Glomerular endothelial cell (primary cell): ENCODE data around the gene SMAD5. TPM values are rescaled to one million over a fixed set of nuclear protein-coding genes. Genes with fewer than 3 reads are reported as not detected.

Source experiments
- DNase-seq: peaks from one replicate; pipeline ENCODE4 v3.0.0-alpha.2; 2011; ENCODE audit warnings: low read depth, low spot score; ENCODE audit errors: extremely low read depth
- total RNA-seq: library from RNA; depleted of rRNA; stranded (reverse); fragments of >200 nt; gene quantifications from 2 replicates; pipeline ENCODE4 v1.2.3, GENCODE V29; 2015

Gene SMAD5
- total RNA-seq, 1 donor from 2014 or later: 42.6 TPM

DNA sequence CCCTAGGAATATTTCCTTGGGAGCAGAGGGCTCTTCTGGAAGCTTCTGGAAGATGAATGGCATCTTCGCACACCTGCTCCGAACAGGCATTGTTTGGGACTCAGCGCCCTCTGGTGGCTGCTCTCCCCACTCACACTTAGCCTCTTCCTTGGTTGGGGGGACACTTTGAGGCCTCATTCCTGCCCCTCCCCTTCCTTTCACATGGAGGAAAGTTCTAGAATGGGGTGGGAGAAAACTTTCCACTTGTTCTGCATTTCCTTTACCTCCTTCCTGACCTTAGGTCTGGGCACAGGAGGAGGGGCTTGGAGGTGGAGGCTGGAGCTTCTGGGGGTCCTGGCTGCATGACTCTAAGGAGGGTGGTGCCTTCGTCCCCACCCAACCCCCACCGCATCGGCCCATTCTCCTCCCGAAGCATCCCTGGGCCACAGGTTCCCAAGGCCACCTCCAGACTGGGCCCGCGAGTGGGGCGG is 79.6 kb downstream of the SMAD5 start:
- peak; percentile 12 for DNase-seq

DNA sequence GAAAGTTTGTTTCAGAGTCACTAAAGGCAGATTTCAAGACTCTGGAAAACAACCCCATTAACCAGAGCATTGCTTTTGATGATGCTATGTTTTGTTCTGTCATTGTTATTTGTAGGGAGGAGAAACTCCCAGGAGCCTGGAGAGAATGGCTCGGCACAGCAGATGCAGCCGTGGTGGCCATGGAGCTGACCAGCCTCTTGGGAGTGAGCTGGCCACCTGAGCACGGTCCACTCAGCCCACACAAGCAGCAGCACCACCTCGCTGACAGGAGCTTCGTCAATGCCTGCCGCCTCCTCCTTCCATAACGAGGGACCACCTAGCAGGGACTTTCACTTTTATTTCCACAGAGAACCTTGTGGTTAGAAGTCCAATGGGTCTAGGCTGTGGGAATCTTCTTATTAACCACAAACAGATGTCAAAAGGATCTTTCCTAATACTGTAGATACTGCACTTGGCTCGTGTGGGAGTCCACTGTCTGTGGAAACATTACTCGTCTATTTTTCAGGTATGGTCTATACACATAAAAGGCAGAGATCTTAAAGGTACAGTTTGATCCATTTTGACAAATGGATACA is 81.4 kb downstream of the SMAD5 start:
- no peak for DNase-seq

DNA sequence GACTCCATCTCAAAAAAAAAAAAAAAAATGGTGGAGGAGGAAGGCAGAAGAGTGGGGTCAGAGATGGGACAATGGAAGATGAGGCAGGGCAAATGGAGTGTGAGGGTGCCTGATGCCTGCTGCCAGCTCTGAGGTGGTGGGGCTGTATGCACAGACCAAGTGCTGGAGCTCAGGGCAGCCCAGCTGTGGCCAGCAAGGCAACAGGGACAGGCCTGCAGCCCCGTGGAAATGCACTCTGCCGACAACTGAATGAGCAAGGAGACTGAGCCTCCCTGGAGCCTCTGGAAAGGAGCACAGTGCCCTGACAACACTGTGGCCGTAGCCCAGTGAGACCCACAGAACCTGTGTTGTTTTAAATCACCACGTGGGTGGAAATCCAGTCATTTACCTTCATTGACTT is 83.2 kb downstream of the SMAD5 start:
- no peak for DNase-seq

DNA sequence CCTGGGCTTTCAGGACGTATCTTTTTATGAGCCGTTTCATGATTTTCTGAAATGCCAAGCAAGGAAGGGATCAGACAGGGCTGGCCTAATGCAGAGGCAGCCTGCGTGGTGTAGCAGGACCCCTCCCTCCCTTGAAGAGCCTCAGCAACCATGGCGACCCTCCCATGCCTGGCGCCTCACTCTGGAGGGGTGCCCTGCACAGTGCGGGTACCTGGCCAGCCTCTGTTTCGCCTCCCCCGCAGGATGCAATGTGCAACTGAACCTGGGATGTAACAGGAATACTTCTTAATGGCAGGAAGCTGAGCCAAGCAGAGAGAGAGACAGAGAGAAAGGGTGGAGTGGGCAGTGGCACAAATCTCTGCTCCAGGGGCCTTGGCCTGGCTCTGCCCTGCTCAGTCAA is 83.6 kb downstream of the SMAD5 start:
- no peak for DNase-seq

DNA sequence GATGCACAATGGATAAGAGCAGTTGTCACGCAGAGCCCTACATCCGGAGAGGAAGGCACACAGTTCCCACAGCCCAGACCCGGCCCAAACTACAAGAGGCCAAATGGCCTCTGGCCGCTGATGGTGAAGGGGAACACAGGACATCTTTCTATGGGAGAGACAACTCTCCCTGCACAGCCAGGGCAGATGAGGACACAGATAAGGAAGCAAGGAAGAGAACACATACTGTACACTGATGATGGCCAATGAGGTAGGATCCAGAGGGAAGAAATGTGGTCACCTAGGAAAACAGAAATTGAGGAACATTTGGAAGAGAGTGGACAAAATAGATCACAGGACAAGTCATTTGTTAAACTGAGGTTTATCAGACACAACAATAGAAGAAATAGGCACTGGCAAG is 88.7 kb downstream of the SMAD5 start:
- DNase-seq: no peak

DNA sequence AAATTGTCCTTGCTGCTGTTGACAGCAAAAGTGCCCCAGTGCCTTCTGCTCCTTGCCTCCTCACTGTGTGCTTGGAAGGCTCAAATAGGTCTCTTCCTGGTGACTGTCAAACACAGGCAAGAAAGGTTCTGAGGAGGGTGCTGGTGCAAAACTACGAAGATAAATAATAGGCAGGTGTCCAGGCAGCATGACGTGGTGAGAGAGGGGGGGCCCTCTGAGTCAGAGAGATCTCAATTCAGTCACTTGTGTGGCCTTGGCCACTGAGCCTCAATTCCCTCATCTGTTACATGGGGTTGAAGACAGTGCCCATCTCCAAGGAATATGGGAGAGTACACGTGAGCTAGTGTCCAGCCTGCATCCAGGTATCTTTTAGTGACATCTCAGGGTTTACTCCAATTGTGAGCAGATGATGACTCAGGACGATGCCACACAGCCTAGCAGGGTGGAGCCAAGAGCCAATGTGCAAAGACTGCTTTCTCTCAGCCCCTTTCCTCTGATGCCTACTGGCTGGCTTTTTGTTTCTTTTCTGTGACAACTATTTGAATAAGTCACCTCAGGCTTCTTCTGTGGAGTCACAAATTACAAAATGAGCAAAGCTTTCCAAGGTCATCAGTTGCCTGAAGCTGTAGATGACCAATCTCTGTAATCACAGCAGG is 90.1 kb downstream of the SMAD5 start:
- no peak for DNase-seq

DNA sequence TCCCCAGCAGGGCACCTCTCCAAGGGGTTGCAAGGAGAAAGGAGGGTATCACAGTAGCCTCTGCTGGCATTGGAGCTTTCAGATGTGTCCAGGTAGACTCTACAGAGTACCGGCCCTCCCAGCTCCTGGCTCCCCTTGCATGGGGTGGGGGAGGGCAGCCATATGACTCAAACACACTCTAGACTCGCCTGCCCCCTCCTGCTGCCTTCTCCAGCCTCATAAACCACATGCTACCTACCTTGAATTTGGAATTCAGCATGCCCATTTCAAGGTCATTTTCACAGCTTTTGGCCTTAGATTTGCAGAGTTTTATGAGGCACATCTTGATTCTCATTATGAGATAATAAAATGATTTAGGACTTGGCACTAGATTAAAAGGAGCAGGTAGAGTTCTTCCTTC is 93.2 kb downstream of the SMAD5 start:
- DNase-seq: no peak

DNA sequence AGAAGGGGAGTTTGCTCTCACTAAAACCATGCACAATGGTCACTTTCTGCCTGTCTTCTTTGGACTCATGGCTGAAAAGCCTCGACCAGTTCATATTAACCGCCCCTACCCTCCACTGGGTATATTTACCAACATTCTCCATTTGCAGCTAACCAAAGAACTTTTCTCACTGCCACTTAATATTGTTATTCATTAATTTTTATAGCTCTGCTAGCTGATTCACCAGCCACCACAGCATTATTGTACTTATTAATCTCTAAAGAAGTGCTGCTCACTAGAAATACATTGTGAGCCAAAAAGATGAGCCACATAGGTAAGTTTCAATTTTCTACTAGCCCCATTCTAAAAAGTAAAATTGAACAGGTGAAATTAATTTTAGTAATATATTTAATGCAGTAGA is 93.8 kb downstream of the SMAD5 start:
- DNase-seq: no peak

DNA sequence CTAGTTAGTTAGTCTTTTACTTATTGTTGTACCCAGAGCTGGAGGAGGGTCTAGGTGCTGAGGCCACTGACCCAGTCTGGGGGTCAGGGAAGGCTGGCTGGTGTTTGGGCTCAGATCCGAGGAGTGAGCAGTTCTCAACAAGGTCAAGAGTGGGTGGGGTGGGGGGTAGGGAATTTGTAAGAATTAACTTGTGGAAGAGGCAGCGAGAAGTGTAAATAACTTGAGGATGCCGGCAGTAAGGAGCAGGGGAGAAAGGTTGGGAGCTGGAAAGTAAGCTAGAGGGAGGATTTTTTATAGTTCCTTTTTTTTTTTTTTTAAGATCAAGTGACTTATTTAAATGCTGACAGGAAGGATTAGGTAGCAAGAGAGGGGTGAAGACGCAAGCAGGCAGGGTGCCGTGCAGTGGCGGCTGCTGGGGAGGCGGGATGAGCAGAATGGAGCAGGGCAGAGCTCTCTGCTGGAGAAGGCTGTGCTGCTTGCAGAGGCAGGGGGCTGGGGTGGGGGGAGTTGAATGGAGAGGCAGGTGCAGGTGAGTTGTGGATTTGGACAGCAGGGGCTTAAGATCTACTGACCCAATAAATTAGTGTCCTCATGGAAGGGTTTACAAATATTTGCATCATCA is 95.6 kb downstream of the SMAD5 start:
- no peak for DNase-seq

DNA sequence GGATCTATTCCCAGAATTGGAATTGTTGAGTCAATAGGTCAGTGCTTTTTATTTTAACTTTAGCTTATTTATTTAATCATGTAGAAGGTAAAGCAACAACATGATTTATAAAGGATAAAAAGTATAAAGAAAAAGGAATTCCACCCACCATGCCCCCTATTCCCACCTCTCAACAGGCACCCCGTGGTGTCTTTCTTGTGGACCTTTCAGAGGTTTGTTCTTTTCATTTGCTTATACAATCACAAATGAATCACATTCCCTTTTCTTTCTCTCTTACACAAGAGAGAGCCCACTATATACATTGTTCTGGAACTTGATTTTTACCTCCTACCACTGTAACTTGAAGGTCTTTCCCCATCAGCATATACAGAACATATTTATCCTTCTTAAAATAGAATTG is 97.5 kb downstream of the SMAD5 start:
- DNase-seq: no peak

DNA sequence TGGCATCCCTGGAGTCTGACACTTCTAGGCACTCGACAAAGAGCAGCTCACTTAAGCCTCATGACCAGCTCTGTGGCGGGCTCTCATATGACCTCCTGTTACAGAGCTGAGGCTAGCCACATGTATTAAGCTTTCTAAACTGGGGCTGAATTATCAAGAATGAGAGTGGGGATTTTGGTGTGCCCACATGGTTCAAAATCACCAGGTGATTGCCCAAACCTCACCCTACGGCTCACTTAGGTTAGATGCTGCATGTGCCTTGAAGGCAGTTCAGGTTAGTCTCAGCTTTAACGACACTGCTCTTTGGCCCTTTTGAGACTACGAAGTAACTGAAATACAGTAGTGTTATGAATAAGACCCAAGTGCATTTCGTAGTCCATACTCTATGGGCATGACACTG is 99.7 kb downstream of the SMAD5 start:
- DNase-seq: no peak

Other genes starting within 250 kb of the SMAD5 start
- not detected in 2 replicates for gene IL9, start 237.0 kb upstream of the SMAD5 start, total RNA-seq
- gene LECT2, start 177.9 kb upstream of the SMAD5 start, total RNA-seq: not detected in 2 replicates
- 110 and 125 TPM in 2 replicates for gene TGFBI, start 103.9 kb upstream of the SMAD5 start, total RNA-seq
- not detected in 2 replicates for gene SMIM32, start 60.3 kb downstream of the SMAD5 start, total RNA-seq
- not detected in 2 replicates for gene TRPC7, start 232.7 kb downstream of the SMAD5 start, total RNA-seq